Heart right ventricle (tissue), 16 donors: ENCODE data around the gene MACROD2. TPM values are rescaled to one million over a fixed set of nuclear protein-coding genes. Genes with fewer than 3 reads are reported as not detected.

ENCODE experiments used
- ATAC-seq, 8 donors: fragments of 200-7000 bp; cut with Tn5 transposase; one replicate each; pipeline ENCODE4 v1.9.1; 2020; ENCODE audit warnings: mild to moderate bottlenecking in 8 of 8, moderate library complexity in 8 of 8, moderate number of reproducible peaks in 1 of 8
- DNase-seq, 2 donors: peaks; one replicate each; pipeline ENCODE4 v3.0.0-alpha.2; 2020
- H3K27ac ChIP-seq, 10 donors: fragments of 200-600 bp; sonication (generic) in 2 of 10; one replicate each; pipeline versions ENCODE4 v1.5.0 to v1.8.0; 2020 to 2022; ENCODE audit warnings: mild to moderate bottlenecking in 3 of 10
- H3K27me3 ChIP-seq, 7 donors: fragments of 200-600 bp; one replicate each; pipeline ENCODE4 v1.8.0; 2021 to 2022; ENCODE audit warnings: mild to moderate bottlenecking in 2 of 7
- H3K36me3 ChIP-seq, 9 donors: fragments of 200-600 bp; sonication (generic) in 1 of 9; one replicate each; pipeline versions ENCODE4 v1.5.0 to v1.8.0; 2020 to 2022; ENCODE audit warnings: mild to moderate bottlenecking in 2 of 9
- H3K4me1 ChIP-seq, 9 donors: fragments of 200-600 bp; sonication (generic) in 1 of 9; one replicate each; pipeline versions ENCODE4 v1.5.0 to v1.8.0; 2020 to 2022; ENCODE audit warnings: mild to moderate bottlenecking in 4 of 9
- H3K4me3 ChIP-seq, 10 donors: fragments of 200-600 bp; sonication (generic) in 2 of 10; one replicate each; pipeline versions ENCODE4 v1.5.0 to v1.8.0; 2020 to 2022; ENCODE audit warnings: mild to moderate bottlenecking in 7 of 10, moderate library complexity in 2 of 10
- H3K9me3 ChIP-seq, 11 donors: fragments of 200-600 bp in 10 of 11; sonication (generic) in 2 of 11; one replicate each; pipeline versions ENCODE4 v1.5.0 to v1.8.0; 2013 to 2022; ENCODE audit warnings: mild to moderate bottlenecking in 2 of 11, control low read depth in 1 of 11, moderate library complexity in 1 of 11
- WGBS, 2 donors: extraction: QIAGEN DNeasy Blood & Tissue Kit; methylation state at CpG; one replicate each; pipeline ENCODE4 v1.1.7; 2013; ENCODE audit warnings: inconsistent platforms in 1 of 2; 5-methylcytosine and 5-hydroxymethylcytosine counted together
- intact Hi-C, 10 donors: fragments of 100-400 bp; cut with DNase I; formaldehyde crosslinking; loops; one replicate each; pipeline versions ENCODE4 v1.11.1 to v1.14.2; 2022
- polyA plus RNA-seq, 2 donors: library from polyadenylated mRNA; stranded (reverse); fragments of 200-250 nt; gene quantifications; one replicate each; pipeline ENCODE4 v1.2.3, GENCODE V29; 2013
- total RNA-seq, 10 donors: library from RNA; stranded (reverse); fragmentation: NEBNext Ultra II Directional in 3 of 10; extraction: Animal tissue kit (Norgen Biotek cat#: 25700) in 3 of 10; gene quantifications; one replicate each; pipeline versions ENCODE4 v1.2.1 to v1.2.4, GENCODE V29; 2021 to 2023
- TF ChIP-seq, protein P1 (sequence below), 9 donors: fragments of 200-600 bp; sonication (generic) in 2 of 9; IDR thresholded peaks; one replicate each; pipeline versions ENCODE4 v1.5.0 to v1.8.0; 2021 to 2022; ENCODE audit warnings: antibody characterized with exemption in 9 of 9, mild to moderate bottlenecking in 5 of 9, moderate library complexity in 1 of 9
- donor health status: Arrhythmogenic right ventricular cardiomyopathy.
- donor health status: ischemic (EF 13 %, LVEDD 7.1; RV severe dilation, severe dysfunction).
- donor health status: healthy with polysubstance abuse.
- donor health status: DM: no; HTN: yes; CAD: no.
- donor health status: DM: no; HTN: no; CAD: no.
- donor health status: ischemic (EF 25% LVEDD 6.9; RV normal size, moderate dysfunction).
- donor health status: ischemic (EF 25% LVEDD 5.7; RV mildly dilated, moderate dysfunction).
- donor health status: healthy.
- donor health status: DM: yes; HTN: yes; CAD: no.
- donor health status: Ischemic cardiomyopathy.
- donor health status: ischemic (EF 35%, LVEDD 5.7; RV mildly dilated, moderate dysfunction).
- donor health status: nonischemic (EF 11% LVEDD 7.7; RV severe dilation, severe dysfunction).
- donor health status: DM: yes; HTN: yes; CAD: no.
- donor health status: PGD.
- donor health status: ischemic (EF 29% LVEDD 5.4; RV normal size, mild dysfunction).
- donor health status: nonischemic (EF 23%, LVEDD 6.1; RV moderate dilation, normal function).

Gene MACROD2
- total and polyA plus RNA-seq, 12 donors: 0.28 to 6.4 (median 4.1) TPM

DNA sequence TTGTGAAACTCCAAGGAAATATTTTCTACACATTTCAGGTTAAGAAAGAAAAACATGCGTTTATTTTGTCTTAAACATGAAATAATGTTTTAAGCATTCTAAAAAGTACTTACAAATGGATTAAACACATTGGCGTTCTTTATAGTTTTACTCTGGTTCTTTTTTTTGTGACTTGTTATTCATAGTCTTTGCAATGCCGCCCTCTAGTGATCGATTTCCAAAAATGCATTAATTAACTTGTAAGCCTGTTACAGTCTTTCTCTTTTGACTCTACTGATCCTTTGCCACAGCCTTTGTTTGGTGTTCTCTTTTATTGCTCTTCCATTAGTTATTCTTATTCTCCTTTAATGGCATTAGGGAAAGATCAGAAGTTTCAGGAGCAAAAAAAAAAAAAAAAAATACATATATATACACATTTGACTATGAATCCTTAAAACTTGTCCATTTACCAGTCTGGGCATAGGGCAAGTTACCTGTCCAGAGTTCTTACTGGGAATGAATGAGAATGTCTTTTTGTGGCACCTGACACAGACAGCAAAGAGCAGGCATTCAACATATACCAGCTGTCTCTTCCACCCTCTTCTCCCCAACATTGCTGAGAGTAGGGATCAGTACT is 59.9 kb downstream of the MACROD2 start:
- H3K4me1 ChIP-seq: no peaks in the 10 kb centered on the region
- H3K27me3 ChIP-seq: no peaks in the 10 kb centered on the region
- H3K27ac ChIP-seq: no peak overlapping the region
- no peaks in the 10 kb centered on the region for H3K9me3 ChIP-seq
- H3K4me3 ChIP-seq: no peak overlapping the region
- 1 to 2% methylated on average over 4 of the region's 4 CpGs for WGBS, 2 donors
- no peaks in the 10 kb centered on the region for H3K36me3 ChIP-seq
- ATAC-seq: no peak
- DNase-seq: peak in 1 of 2 donors; percentile 30
- TF ChIP-seq, protein P1, sequence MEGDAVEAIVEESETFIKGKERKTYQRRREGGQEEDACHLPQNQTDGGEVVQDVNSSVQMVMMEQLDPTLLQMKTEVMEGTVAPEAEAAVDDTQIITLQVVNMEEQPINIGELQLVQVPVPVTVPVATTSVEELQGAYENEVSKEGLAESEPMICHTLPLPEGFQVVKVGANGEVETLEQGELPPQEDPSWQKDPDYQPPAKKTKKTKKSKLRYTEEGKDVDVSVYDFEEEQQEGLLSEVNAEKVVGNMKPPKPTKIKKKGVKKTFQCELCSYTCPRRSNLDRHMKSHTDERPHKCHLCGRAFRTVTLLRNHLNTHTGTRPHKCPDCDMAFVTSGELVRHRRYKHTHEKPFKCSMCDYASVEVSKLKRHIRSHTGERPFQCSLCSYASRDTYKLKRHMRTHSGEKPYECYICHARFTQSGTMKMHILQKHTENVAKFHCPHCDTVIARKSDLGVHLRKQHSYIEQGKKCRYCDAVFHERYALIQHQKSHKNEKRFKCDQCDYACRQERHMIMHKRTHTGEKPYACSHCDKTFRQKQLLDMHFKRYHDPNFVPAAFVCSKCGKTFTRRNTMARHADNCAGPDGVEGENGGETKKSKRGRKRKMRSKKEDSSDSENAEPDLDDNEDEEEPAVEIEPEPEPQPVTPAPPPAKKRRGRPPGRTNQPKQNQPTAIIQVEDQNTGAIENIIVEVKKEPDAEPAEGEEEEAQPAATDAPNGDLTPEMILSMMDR (IDR thresholded peaks at IDR 0.05): peak in 8 of 9 donors; percentile 31 to 75 (median 67)
- intact Hi-C loops: loop anchor here in 7 of 10 donors (2.0 to 10.0 kb wide), 4 partner anchors 60 to 930 kb away; partner anchors contain the start of genes MACROD2 (in 1 of the 7) and SEL1L2 (in 1 of the 7)

DNA sequence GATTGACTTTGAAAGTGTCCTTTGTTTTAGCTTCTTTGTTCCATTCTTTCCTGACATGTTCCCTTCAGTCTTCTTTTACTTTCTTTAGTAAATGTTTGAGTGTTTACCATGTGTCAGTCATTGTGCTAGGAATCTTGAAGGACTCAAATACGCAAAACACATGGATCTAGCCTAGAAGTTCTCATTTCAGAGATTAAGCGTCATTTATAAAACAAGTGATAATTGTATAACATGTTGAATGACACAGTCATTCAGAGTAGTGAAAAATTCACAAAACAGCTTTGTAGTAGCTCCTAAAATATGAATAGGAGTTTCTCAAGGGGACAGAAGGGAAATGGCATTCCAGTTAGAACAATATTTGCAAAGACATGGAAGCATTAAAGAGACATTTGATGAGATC is 66.9 kb downstream of the MACROD2 start:
- Histone ChIP-seq H3K9me3 (no peaks in the 10 kb centered on the region), H3K4me3 (no peak overlapping the region), H3K36me3 (no peaks in the 10 kb centered on the region), H3K4me1 (no peaks in the 10 kb centered on the region), H3K27me3 (no peaks in the 10 kb centered on the region), H3K27ac (no peak overlapping the region)
- intact Hi-C loops: loop anchor here in 1 of 10 donors (5.0 kb wide), 1 partner anchor 240 kb away; no protein-coding TSS in a partner anchor
- no peak for ATAC-seq
- TF ChIP-seq, protein P1 (IDR thresholded peaks at IDR 0.05): no peak
- 76 to 77% methylated on average over 2 of the region's 2 CpGs for WGBS, 2 donors
- DNase-seq: no peak

DNA sequence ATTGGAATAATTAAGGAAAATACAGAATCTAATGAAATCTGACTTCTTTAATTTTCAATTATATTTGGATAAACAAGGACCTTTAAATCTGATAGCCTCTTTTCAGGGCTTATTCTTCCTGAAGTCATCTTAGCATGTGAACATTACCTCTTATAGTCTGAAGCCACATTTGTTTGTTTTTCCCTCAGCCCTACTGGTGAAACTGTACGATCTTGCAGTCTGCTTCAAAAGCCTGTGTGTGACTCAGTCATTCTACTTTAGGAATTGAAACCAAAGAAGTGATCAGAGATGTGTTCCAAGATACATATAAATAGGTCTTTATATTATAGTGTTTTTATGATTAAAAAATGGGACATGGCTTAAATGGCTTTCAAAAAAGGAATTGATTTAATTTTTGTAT is 67.5 kb downstream of the MACROD2 start:
- Histone ChIP-seq H3K4me3 (no peak overlapping the region), H3K9me3 (no peaks in the 10 kb centered on the region), H3K36me3 (no peaks in the 10 kb centered on the region), H3K27me3 (no peaks in the 10 kb centered on the region), H3K4me1 (no peaks in the 10 kb centered on the region), H3K27ac (no peak overlapping the region)
- no peak for DNase-seq
- ATAC-seq: no peak
- intact Hi-C loops: loop anchor here in 1 of 10 donors (5.0 kb wide), 1 partner anchor 240 kb away; no protein-coding TSS in a partner anchor
- TF ChIP-seq, protein P1 (IDR thresholded peaks at IDR 0.05): no peak
- 65 to 71% methylated on average over 1 of the region's 1 CpG for WGBS, 2 donors

DNA sequence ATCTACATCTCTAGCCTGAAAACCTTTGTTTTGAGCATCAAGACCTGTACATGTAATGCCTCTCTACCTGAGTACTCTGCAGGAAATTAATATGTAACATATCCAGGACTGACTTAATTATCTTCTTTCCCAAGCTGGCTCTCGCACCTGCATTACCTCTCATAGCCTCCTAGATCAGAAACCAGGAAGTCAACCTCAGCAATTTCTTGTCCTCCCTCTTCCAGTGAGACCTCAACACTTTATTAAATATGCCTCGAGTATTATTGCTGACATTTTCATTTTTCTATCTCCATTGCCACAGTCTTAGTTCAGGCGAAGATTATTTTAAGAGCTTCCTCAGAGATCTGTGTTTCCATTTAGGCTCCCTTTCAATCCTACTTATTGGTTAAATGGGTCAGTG is 69.0 kb downstream of the MACROD2 start:
- DNase-seq (no peak), ATAC-seq (no peak)
- no peaks in the 10 kb centered on the region for H3K36me3 ChIP-seq
- intact Hi-C loops: loop anchor here in 1 of 10 donors (5.0 kb wide), 1 partner anchor 242 kb away; no protein-coding TSS in a partner anchor
- H3K4me3 ChIP-seq: no peak overlapping the region
- no peaks in the 10 kb centered on the region for H3K9me3 ChIP-seq
- H3K27me3 ChIP-seq: no peaks in the 10 kb centered on the region
- H3K4me1 ChIP-seq: no peaks in the 10 kb centered on the region
- no peak overlapping the region for H3K27ac ChIP-seq
- TF ChIP-seq, protein P1 (IDR thresholded peaks at IDR 0.05): no peak
- WGBS, 2 donors: 82 to 87% methylated on average over 3 of the region's 3 CpGs
